PFSK-1 (cell line): ENCODE data around the gene NFKB1.

Experiments
- FOXP2 ChIP-seq: optimal IDR thresholded peaks from 2 replicates; pipeline ENCODE3; 2011; ENCODE audit warnings: borderline replicate concordance, control low read depth, inconsistent platforms; ENCODE audit not compliant: insufficient read depth; ENCODE audit errors: extremely low read length, extremely low read depth
- POLR2AphosphoS5 ChIP-seq: IDR thresholded peaks from 2 replicates; pipeline ENCODE4 v1.6.1; 2012; ENCODE audit warnings: low read depth, mild to moderate bottlenecking, control low read depth, low read length, moderate library complexity
- REST ChIP-seq, 2 experiments: IDR thresholded peaks; 2 replicates each; pipeline versions ENCODE4 v1.6.1 to v1.8.0; 2011 to 2012; ENCODE audit warnings: low read depth in 2 of 2, low read length in 2 of 2, control low read depth in 1 of 2, inconsistent platforms in 1 of 2, mild to moderate bottlenecking in 1 of 2, moderate library complexity in 1 of 2; ENCODE audit not compliant: insufficient read depth in 1 of 2
- SIN3A ChIP-seq: IDR thresholded peaks from 2 replicates; pipeline ENCODE4 v1.6.1; 2012; ENCODE audit warnings: mild to moderate bottlenecking, low read length, moderate library complexity, borderline replicate concordance; ENCODE audit not compliant: insufficient read depth
- TAF1 ChIP-seq: IDR thresholded peaks from 2 replicates; pipeline ENCODE4 v1.6.1; 2012; ENCODE audit warnings: low read length, control low read depth, borderline replicate concordance; ENCODE audit not compliant: insufficient read depth

The NFKB1 gene

GRCh38 chr4:102535398-102536082, 34.4 kb downstream of the NFKB1 start:
- TF ChIP-seq POLR2AphosphoS5 (no peak), SIN3A (no peak), FOXP2 (no peak), REST (IDR thresholded peaks at IDR 0.05; ENCODE audit: insufficient read depth in 1 of 2, low read depth in 2 of 2, low read length in 2 of 2) (no peak), TAF1 (no peak)

- TF ChIP-seq FOXP2 (no peak), REST (IDR thresholded peaks at IDR 0.05; ENCODE audit: insufficient read depth in 1 of 2, low read depth in 2 of 2, low read length in 2 of 2) (no peak), SIN3A (no peak), POLR2AphosphoS5 (no peak), TAF1 (no peak)
Measured at GRCh38 chr4:102536768-102537167, 35.6 kb downstream of the NFKB1 start.

GRCh38 chr4:102537269-102537668, 36.1 kb downstream of the NFKB1 start:
- no peak for TF ChIP-seq FOXP2
- no peak for TF ChIP-seq POLR2AphosphoS5
- no peak for TF ChIP-seq TAF1
- TF ChIP-seq SIN3A: no peak
- no peak for TF ChIP-seq REST (IDR thresholded peaks at IDR 0.05; ENCODE audit: insufficient read depth in 1 of 2, low read depth in 2 of 2, low read length in 2 of 2)

- TF ChIP-seq TAF1: no peak
- no peak for TF ChIP-seq SIN3A
- no peak for TF ChIP-seq REST (IDR thresholded peaks at IDR 0.05; ENCODE audit: insufficient read depth in 1 of 2, low read depth in 2 of 2, low read length in 2 of 2)
- TF ChIP-seq FOXP2: no peak
- no peak for TF ChIP-seq POLR2AphosphoS5
Measured at GRCh38 chr4:102541697-102542096, 40.5 kb downstream of the NFKB1 start.
